ENCODE measurements around the gene AGAP1.

AGAP1 gene

DNA sequence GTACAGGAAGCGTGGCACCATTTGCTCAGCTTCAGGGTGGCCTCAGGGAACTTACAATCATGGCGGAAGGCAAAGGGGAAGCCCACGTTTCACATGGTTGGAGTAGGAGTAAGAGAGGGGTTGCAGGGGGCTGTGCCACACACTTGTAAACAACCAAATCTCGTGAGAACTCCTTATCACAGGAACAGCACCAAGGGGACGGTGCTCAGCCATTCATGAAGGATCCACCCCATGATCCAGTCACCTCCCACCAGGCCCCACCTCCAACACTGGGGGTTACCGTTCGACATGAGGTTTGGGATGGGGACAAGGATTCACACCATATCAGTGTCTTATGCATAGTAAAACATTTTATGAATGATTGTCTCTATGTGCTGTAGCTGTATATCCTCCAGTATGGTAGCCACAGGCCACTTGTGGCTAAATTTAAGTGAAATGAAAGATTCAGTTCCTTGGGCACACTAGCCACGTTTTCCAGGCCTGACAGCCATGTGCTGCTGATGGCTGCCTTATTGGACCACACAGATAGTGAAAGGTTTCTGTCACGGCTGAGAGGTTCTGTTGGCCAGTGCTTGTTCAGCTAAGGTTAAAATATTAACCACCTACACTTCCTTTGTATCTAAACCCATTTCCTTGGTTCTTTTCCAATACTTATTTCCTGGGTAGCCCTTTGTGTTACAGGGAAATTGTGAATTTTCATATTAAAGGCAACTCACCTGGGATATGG lies 77.3 kb downstream of the AGAP1 start:
- H3K9me3 ChIP-seq (ENCODE audit: control insufficient read depth in 1 of 2, low read length in 2 of 2), result peaks cover 4 to 5% of the 10 kb centered on the region in 2 donors
- no peak overlapping the region for H3K9ac ChIP-seq (ENCODE audit: low read depth in 1 of 2, low read length in 2 of 2)
- peaks cover 0 to 4% of the 10 kb centered on the region in 2 donors for H3K36me3 ChIP-seq (ENCODE audit: control insufficient read depth in 1 of 2, insufficient read depth in 2 of 2, low read length in 2 of 2)
- H3K4me1 ChIP-seq (ENCODE audit: control insufficient read depth in 1 of 2, insufficient read depth in 2 of 2, low read length in 2 of 2), result peaks cover 0 to 19% of the 10 kb centered on the region in 2 donors
- no peak overlapping the region for H3K27ac ChIP-seq (ENCODE audit: low read depth, low read length)
- H3K27me3 ChIP-seq (ENCODE audit: control insufficient read depth in 1 of 2, insufficient read depth in 2 of 2, low read length in 2 of 2), result no peaks in the 10 kb centered on the region
- no peak overlapping the region for H3K4me3 ChIP-seq (ENCODE audit: low read depth in 1 of 2, low read length in 2 of 2)

GRCh38 chr2:235572592-235572991 lies 78.7 kb downstream of the AGAP1 start:
- H3K4me1 ChIP-seq (ENCODE audit: control insufficient read depth in 1 of 2, insufficient read depth in 2 of 2, low read length in 2 of 2), result peaks cover 0 to 19% of the 10 kb centered on the region in 2 donors
- H3K27ac ChIP-seq (ENCODE audit: low read depth, low read length), result no peak overlapping the region
- H3K36me3 ChIP-seq (ENCODE audit: control insufficient read depth in 1 of 2, insufficient read depth in 2 of 2, low read length in 2 of 2), result peaks cover 0 to 4% of the 10 kb centered on the region in 2 donors
- peaks cover 4 to 5% of the 10 kb centered on the region in 2 donors for H3K9me3 ChIP-seq (ENCODE audit: control insufficient read depth in 1 of 2, low read length in 2 of 2)
- no peak overlapping the region for H3K4me3 ChIP-seq (ENCODE audit: low read depth in 1 of 2, low read length in 2 of 2)
- H3K27me3 ChIP-seq (ENCODE audit: control insufficient read depth in 1 of 2, insufficient read depth in 2 of 2, low read length in 2 of 2), result no peaks in the 10 kb centered on the region
- H3K9ac ChIP-seq (ENCODE audit: low read depth in 1 of 2, low read length in 2 of 2), result no peak overlapping the region

- no peak overlapping the region for H3K4me3 ChIP-seq (ENCODE audit: low read depth in 1 of 2, low read length in 2 of 2)
- H3K4me1 ChIP-seq (ENCODE audit: control insufficient read depth in 1 of 2, insufficient read depth in 2 of 2, low read length in 2 of 2), result peaks cover 0 to 19% of the 10 kb centered on the region in 2 donors
- H3K9ac ChIP-seq (ENCODE audit: low read depth in 1 of 2, low read length in 2 of 2), result no peak overlapping the region
- H3K36me3 ChIP-seq (ENCODE audit: control insufficient read depth in 1 of 2, insufficient read depth in 2 of 2, low read length in 2 of 2), result peaks cover 0 to 2% of the 10 kb centered on the region in 2 donors
- peaks cover 1% of the 10 kb centered on the region in 2 donors for H3K9me3 ChIP-seq (ENCODE audit: control insufficient read depth in 1 of 2, low read length in 2 of 2)
- H3K27me3 ChIP-seq (ENCODE audit: control insufficient read depth in 1 of 2, insufficient read depth in 2 of 2, low read length in 2 of 2), result no peaks in the 10 kb centered on the region
- no peak overlapping the region for H3K27ac ChIP-seq (ENCODE audit: low read depth, low read length)
Measured at GRCh38 chr2:235573331-235574221, 79.7 kb downstream of the AGAP1 start.

GRCh38 chr2:235575431-235575830 lies 81.6 kb downstream of the AGAP1 start:
- Histone ChIP-seq H3K4me3 (ENCODE audit: low read depth in 1 of 2, low read length in 2 of 2) (no peak overlapping the region), H3K9me3 (ENCODE audit: control insufficient read depth in 1 of 2, low read length in 2 of 2) (no peaks in the 10 kb centered on the region), H3K36me3 (ENCODE audit: control insufficient read depth in 1 of 2, insufficient read depth in 2 of 2, low read length in 2 of 2) (no peaks in the 10 kb centered on the region), H3K27ac (ENCODE audit: low read depth, low read length) (no peak overlapping the region), H3K9ac (ENCODE audit: low read depth in 1 of 2, low read length in 2 of 2) (no peak overlapping the region), H3K4me1 (ENCODE audit: control insufficient read depth in 1 of 2, insufficient read depth in 2 of 2, low read length in 2 of 2) (peaks cover 0 to 7% of the 10 kb centered on the region in 2 donors), H3K27me3 (ENCODE audit: control insufficient read depth in 1 of 2, insufficient read depth in 2 of 2, low read length in 2 of 2) (no peaks in the 10 kb centered on the region)

GRCh38 chr2:235575904-235576303 lies 82.1 kb downstream of the AGAP1 start:
- no peaks in the 10 kb centered on the region for H3K27me3 ChIP-seq (ENCODE audit: control insufficient read depth in 1 of 2, insufficient read depth in 2 of 2, low read length in 2 of 2)
- H3K36me3 ChIP-seq (ENCODE audit: control insufficient read depth in 1 of 2, insufficient read depth in 2 of 2, low read length in 2 of 2), result no peaks in the 10 kb centered on the region
- peaks cover 0 to 6% of the 10 kb centered on the region in 2 donors for H3K4me1 ChIP-seq (ENCODE audit: control insufficient read depth in 1 of 2, insufficient read depth in 2 of 2, low read length in 2 of 2)
- H3K9me3 ChIP-seq (ENCODE audit: control insufficient read depth in 1 of 2, low read length in 2 of 2), result no peaks in the 10 kb centered on the region
- H3K4me3 ChIP-seq (ENCODE audit: low read depth in 1 of 2, low read length in 2 of 2), result no peak overlapping the region
- H3K9ac ChIP-seq (ENCODE audit: low read depth in 1 of 2, low read length in 2 of 2), result no peak overlapping the region
- H3K27ac ChIP-seq (ENCODE audit: low read depth, low read length), result no peak overlapping the region

DNA sequence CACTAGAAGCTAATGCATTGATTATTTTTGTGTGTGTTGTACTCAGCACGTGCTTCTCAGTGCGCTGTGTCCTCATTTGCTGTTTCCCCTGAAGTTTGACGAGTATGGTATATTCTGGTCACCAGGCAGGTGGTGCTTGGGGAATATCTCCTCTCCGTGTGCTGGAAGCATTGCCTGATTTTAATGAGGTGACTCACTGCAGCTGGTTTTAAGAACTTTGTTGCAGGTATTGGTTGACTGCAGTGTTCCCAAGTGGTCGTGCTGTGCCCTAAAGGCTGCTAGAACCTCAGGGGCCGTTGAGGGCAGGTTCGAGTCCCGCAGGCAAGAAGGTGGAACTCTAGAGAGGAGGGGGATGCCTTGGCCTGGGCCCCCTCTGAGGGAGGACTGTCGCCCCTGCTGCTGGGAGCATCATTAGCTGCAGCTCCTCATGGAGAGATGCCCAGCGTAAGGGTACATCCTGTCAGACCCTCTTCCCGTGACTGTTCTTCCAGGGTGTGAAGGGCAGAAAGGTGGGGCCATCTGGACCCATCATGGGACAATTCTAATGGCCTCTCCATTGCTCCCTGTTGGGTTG lies 82.6 kb downstream of the AGAP1 start:
- no peak overlapping the region for H3K27ac ChIP-seq (ENCODE audit: low read depth, low read length)
- H3K4me3 ChIP-seq (ENCODE audit: low read depth in 1 of 2, low read length in 2 of 2), result no peak overlapping the region
- no peaks in the 10 kb centered on the region for H3K27me3 ChIP-seq (ENCODE audit: control insufficient read depth in 1 of 2, insufficient read depth in 2 of 2, low read length in 2 of 2)
- no peaks in the 10 kb centered on the region for H3K36me3 ChIP-seq (ENCODE audit: control insufficient read depth in 1 of 2, insufficient read depth in 2 of 2, low read length in 2 of 2)
- peaks cover 0 to 6% of the 10 kb centered on the region in 2 donors for H3K4me1 ChIP-seq (ENCODE audit: control insufficient read depth in 1 of 2, insufficient read depth in 2 of 2, low read length in 2 of 2)
- no peaks in the 10 kb centered on the region for H3K9me3 ChIP-seq (ENCODE audit: control insufficient read depth in 1 of 2, low read length in 2 of 2)
- no peak overlapping the region for H3K9ac ChIP-seq (ENCODE audit: low read depth in 1 of 2, low read length in 2 of 2)

DNA sequence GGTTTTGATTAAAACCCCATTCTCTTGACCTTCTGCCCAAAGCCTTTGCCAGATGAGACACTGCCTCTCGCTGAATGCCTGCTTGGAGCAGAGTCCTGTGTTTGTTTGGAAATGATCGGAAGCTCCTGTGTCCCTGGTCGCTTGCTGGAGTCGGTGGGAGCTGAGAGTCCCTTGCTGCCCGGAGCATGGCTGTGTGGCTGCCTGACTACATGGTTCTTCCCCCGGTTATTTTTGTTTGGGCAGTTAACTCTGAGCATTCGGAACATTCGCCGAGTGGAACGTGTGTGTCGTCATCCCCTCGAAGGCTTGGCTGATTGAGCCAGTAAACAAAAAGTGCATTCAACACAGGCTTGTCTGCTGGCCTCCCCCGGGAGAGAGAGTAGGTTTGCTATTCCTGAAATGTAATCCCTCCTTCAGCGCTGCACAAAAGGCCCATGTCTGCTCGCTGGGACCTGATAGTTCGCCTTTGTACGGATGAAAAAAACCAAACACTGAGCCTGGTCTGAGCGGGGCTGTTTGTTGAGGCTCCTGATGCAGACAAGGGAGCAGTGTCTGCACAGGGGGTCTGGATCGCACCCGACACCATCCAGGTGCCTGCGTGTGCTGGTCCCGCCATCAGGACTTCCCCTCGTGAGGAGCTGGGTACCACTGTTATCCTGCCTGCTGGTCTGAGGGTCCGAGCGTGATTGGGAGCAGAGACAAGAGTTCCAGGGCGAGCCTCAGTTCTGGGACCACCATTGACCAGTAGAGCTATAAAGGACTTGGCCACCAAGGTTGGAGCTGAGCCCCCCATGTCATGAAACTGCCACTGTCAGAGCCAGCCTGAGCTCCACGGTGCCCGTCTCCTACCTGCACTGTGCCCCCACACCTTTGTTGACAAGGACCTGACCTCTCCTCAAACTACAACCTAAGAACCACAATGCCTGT lies 83.8 kb downstream of the AGAP1 start:
- Histone ChIP-seq H3K9ac (ENCODE audit: low read depth in 1 of 2, low read length in 2 of 2) (no peak overlapping the region), H3K27me3 (ENCODE audit: control insufficient read depth in 1 of 2, insufficient read depth in 2 of 2, low read length in 2 of 2) (no peaks in the 10 kb centered on the region), H3K36me3 (ENCODE audit: control insufficient read depth in 1 of 2, insufficient read depth in 2 of 2, low read length in 2 of 2) (no peaks in the 10 kb centered on the region), H3K4me1 (ENCODE audit: control insufficient read depth in 1 of 2, insufficient read depth in 2 of 2, low read length in 2 of 2) (peaks cover 0 to 13% of the 10 kb centered on the region in 2 donors), H3K27ac (ENCODE audit: low read depth, low read length) (no peak overlapping the region), H3K9me3 (ENCODE audit: control insufficient read depth in 1 of 2, low read length in 2 of 2) (no peaks in the 10 kb centered on the region), H3K4me3 (ENCODE audit: low read depth in 1 of 2, low read length in 2 of 2) (no peak overlapping the region)

- H3K27me3 ChIP-seq (ENCODE audit: control insufficient read depth in 1 of 2, insufficient read depth in 2 of 2, low read length in 2 of 2), result no peaks in the 10 kb centered on the region
- no peaks in the 10 kb centered on the region for H3K9me3 ChIP-seq (ENCODE audit: control insufficient read depth in 1 of 2, low read length in 2 of 2)
- H3K27ac ChIP-seq (ENCODE audit: low read depth, low read length), result no peak overlapping the region
- no peak overlapping the region for H3K4me3 ChIP-seq (ENCODE audit: low read depth in 1 of 2, low read length in 2 of 2)
- no peaks in the 10 kb centered on the region for H3K36me3 ChIP-seq (ENCODE audit: control insufficient read depth in 1 of 2, insufficient read depth in 2 of 2, low read length in 2 of 2)
- H3K9ac ChIP-seq (ENCODE audit: low read depth in 1 of 2, low read length in 2 of 2), result no peak overlapping the region
- H3K4me1 ChIP-seq (ENCODE audit: control insufficient read depth in 1 of 2, insufficient read depth in 2 of 2, low read length in 2 of 2), result peaks cover 0 to 18% of the 10 kb centered on the region in 2 donors
Measured at GRCh38 chr2:235579128-235579527, 85.3 kb downstream of the AGAP1 start.

- no peaks in the 10 kb centered on the region for H3K9me3 ChIP-seq (ENCODE audit: control insufficient read depth in 1 of 2, low read length in 2 of 2)
- H3K4me3 ChIP-seq (ENCODE audit: low read depth in 1 of 2, low read length in 2 of 2), result no peak overlapping the region
- H3K4me1 ChIP-seq (ENCODE audit: control insufficient read depth in 1 of 2, insufficient read depth in 2 of 2, low read length in 2 of 2), result peaks cover 3 to 24% of the 10 kb centered on the region in 2 donors
- no peaks in the 10 kb centered on the region for H3K27me3 ChIP-seq (ENCODE audit: control insufficient read depth in 1 of 2, insufficient read depth in 2 of 2, low read length in 2 of 2)
- no peak overlapping the region for H3K27ac ChIP-seq (ENCODE audit: low read depth, low read length)
- H3K36me3 ChIP-seq (ENCODE audit: control insufficient read depth in 1 of 2, insufficient read depth in 2 of 2, low read length in 2 of 2), result no peaks in the 10 kb centered on the region
- no peak overlapping the region for H3K9ac ChIP-seq (ENCODE audit: low read depth in 1 of 2, low read length in 2 of 2)
Measured at GRCh38 chr2:235580426-235581157, 86.7 kb downstream of the AGAP1 start.

All from duodenal mucosa (tissue), 2 donors.